OCI-LY7 (cell line): Measurements from ENCODE around the gene BCAR1.

ENCODE experiments used
- CTCF ChIP-seq: fragments of 200-600 bp; sonication (generic); conservative IDR thresholded peaks from 2 replicates; pipeline ENCODE4 v1.5.1; 2014; ENCODE audit warnings: mild to moderate bottlenecking, antibody characterized with exemption, low read length, moderate library complexity, mixed read lengths
- EZH2phosphoT487 ChIP-seq: fragments of 200-600 bp; sonication (generic); IDR thresholded peaks from 2 replicates; pipeline ENCODE4 v1.6.1; 2018; ENCODE audit warnings: low read depth, borderline replicate concordance, mild to moderate bottlenecking, mixed run types, antibody characterized with exemption, low read length, moderate library complexity, mixed read lengths

- TF ChIP-seq CTCF (no peak), EZH2phosphoT487 (no peak)
These were observed 19.9 kb downstream of the BCAR1 start for GRCh38 chr16:75231570-75231969.
